ENCODE results near the gene CASZ1.

DNA sequence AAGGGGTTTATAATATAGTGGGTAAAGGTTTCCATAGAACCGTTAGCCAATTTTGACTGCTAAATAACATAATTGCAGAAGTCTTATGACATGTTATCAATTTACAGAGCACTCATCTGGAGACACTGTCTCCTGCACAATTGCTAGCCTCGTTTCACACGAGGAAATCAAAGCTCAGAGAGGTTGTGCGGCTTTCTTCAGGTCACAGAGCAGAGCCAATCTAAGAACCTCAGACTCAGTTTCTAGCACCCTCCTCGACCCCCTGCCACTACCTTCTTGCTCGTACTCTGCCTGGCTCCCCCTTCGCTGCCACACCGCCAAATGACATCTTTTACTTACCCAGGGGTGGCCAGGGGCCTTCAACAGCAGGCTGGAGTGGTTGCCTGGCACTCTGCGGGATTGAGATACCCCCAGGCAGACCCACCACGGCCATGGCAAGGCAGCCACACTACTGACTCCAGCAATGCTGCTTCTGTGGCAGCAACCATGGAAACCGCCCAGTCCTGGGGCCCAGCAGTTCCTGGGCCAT is 16.0 kb upstream of the CASZ1 start:
- TF ChIP-seq, protein P1, sequence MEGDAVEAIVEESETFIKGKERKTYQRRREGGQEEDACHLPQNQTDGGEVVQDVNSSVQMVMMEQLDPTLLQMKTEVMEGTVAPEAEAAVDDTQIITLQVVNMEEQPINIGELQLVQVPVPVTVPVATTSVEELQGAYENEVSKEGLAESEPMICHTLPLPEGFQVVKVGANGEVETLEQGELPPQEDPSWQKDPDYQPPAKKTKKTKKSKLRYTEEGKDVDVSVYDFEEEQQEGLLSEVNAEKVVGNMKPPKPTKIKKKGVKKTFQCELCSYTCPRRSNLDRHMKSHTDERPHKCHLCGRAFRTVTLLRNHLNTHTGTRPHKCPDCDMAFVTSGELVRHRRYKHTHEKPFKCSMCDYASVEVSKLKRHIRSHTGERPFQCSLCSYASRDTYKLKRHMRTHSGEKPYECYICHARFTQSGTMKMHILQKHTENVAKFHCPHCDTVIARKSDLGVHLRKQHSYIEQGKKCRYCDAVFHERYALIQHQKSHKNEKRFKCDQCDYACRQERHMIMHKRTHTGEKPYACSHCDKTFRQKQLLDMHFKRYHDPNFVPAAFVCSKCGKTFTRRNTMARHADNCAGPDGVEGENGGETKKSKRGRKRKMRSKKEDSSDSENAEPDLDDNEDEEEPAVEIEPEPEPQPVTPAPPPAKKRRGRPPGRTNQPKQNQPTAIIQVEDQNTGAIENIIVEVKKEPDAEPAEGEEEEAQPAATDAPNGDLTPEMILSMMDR (IDR thresholded peaks at IDR 0.05; ENCODE audit: insufficient read depth, low read length, poor library complexity, severe bottlenecking), result no peak
- no peak for TF ChIP-seq EZH2phosphoT487 (conservative IDR thresholded peaks at IDR 0.05; ENCODE audit: low read length)
